Liver (tissue), 9 donors: ENCODE data around the gene RABEP1. TPM values are rescaled to one million over a fixed set of nuclear protein-coding genes. Genes with fewer than 3 reads are reported as not detected.

Experiments used
- DNase-seq: peaks from one replicate; pipeline ENCODE4 v3.0.0-alpha.2; 2017; ENCODE audit warnings: low spot score
- H3K27ac ChIP-seq, 2 donors: one replicate each; pipeline ENCODE4 v1.7.0; 2013; ENCODE audit warnings: inconsistent platforms in 2 of 2, low read length in 2 of 2, control low read depth in 1 of 2, low read depth in 1 of 2, mild to moderate bottlenecking in 1 of 2
- H3K27me3 ChIP-seq, 4 donors: one replicate each; pipeline versions ENCODE4 v1.6.1 to v1.7.0; 2013; ENCODE audit warnings: low read length in 3 of 4, inconsistent platforms in 1 of 4, mild to moderate bottlenecking in 1 of 4, moderate library complexity in 1 of 4; ENCODE audit not compliant: control insufficient read depth in 4 of 4, insufficient read depth in 4 of 4
- H3K36me3 ChIP-seq, 4 donors: one replicate each; pipeline versions ENCODE4 v1.6.1 to v1.7.0; 2013; ENCODE audit warnings: low read length in 3 of 4, mild to moderate bottlenecking in 3 of 4, low read depth in 1 of 4, moderate library complexity in 1 of 4; ENCODE audit not compliant: control insufficient read depth in 4 of 4, insufficient read depth in 3 of 4
- H3K4me1 ChIP-seq, 4 donors: one replicate each; pipeline versions ENCODE4 v1.6.1 to v1.7.0; 2013; ENCODE audit warnings: low read length in 3 of 4, mild to moderate bottlenecking in 3 of 4, moderate library complexity in 1 of 4; ENCODE audit not compliant: control insufficient read depth in 4 of 4, insufficient read depth in 4 of 4
- H3K4me3 ChIP-seq, 3 donors: one replicate each; pipeline versions ENCODE4 v1.6.1 to v1.7.0; 2013; ENCODE audit warnings: low read length in 3 of 3, control low read depth in 1 of 3, low read depth in 1 of 3, mild to moderate bottlenecking in 1 of 3
- H3K9ac ChIP-seq, 2 donors: one replicate each; pipeline ENCODE4 v1.7.0; 2013; ENCODE audit warnings: low read length in 2 of 2, mild to moderate bottlenecking in 2 of 2, moderate library complexity in 2 of 2, control low read depth in 1 of 2, low read depth in 1 of 2
- H3K9me3 ChIP-seq, 4 donors: one replicate each; pipeline versions ENCODE4 v1.6.1 to v1.7.0; 2013; ENCODE audit warnings: low read length in 3 of 4; ENCODE audit not compliant: control insufficient read depth in 4 of 4
- ATF3 ChIP-seq: IDR thresholded peaks from 2 replicates; pipeline ENCODE4 v1.6.1; 2016; ENCODE audit warnings: antibody characterized with exemption
- CTCF ChIP-seq: fragments of 150-350 bp; IDR thresholded peaks from 2 replicates; pipeline ENCODE4 v1.5.1; 2017; ENCODE audit warnings: improper control_type of control experiment, low read depth, low read length; ENCODE audit not compliant: missing input control
- FOXA1 ChIP-seq: IDR thresholded peaks from 2 replicates; pipeline ENCODE4 v1.6.1; 2016; ENCODE audit warnings: antibody characterized with exemption
- GABPA ChIP-seq, 2 donors: IDR thresholded peaks in 1 of 2; conservative IDR thresholded peaks in 1 of 2; 2 replicates each; pipeline ENCODE4 v1.6.1; 2016; ENCODE audit warnings: antibody characterized with exemption in 2 of 2, mild to moderate bottlenecking in 1 of 2, moderate library complexity in 1 of 2
- HNF4A ChIP-seq, 2 donors: conservative IDR thresholded peaks; 2 replicates each; pipeline ENCODE4 v1.6.1; 2016; ENCODE audit warnings: antibody characterized with exemption in 2 of 2, mild to moderate bottlenecking in 2 of 2
- HNF4G ChIP-seq: IDR thresholded peaks from 2 replicates; pipeline ENCODE4 v1.6.1; 2016; ENCODE audit warnings: antibody characterized with exemption
- JUND ChIP-seq, 2 donors: IDR thresholded peaks; 2 replicates each; pipeline ENCODE4 v1.6.1; 2016; ENCODE audit warnings: antibody characterized with exemption in 2 of 2
- MAX ChIP-seq: IDR thresholded peaks from 2 replicates; pipeline ENCODE4 v1.6.1; 2016; ENCODE audit warnings: antibody characterized with exemption
- NR2F2 ChIP-seq: IDR thresholded peaks from 2 replicates; pipeline ENCODE4 v1.6.1; 2016; ENCODE audit warnings: antibody characterized with exemption
- RAD21 ChIP-seq, 2 donors: IDR thresholded peaks; 2 replicates each; pipeline ENCODE4 v1.6.1; 2016; ENCODE audit warnings: antibody characterized with exemption in 2 of 2, mild to moderate bottlenecking in 2 of 2
- REST ChIP-seq: IDR thresholded peaks from 2 replicates; pipeline ENCODE4 v1.6.1; 2016; ENCODE audit warnings: antibody characterized with exemption, mild to moderate bottlenecking
- SP1 ChIP-seq: IDR thresholded peaks from 2 replicates; pipeline ENCODE4 v1.6.1; 2018; ENCODE audit warnings: antibody characterized with exemption, mild to moderate bottlenecking
- TAF1 ChIP-seq: conservative IDR thresholded peaks from 2 replicates; pipeline ENCODE4 v1.6.1; 2016; ENCODE audit warnings: antibody characterized with exemption, mild to moderate bottlenecking
- YY1 ChIP-seq: IDR thresholded peaks from 2 replicates; pipeline ENCODE4 v1.6.1; 2016; ENCODE audit warnings: antibody characterized with exemption, mild to moderate bottlenecking
- ZBTB33 ChIP-seq: IDR thresholded peaks from 2 replicates; pipeline ENCODE4 v1.6.1; 2016; ENCODE audit warnings: antibody characterized with exemption
- WGBS: extraction: QIAGEN DNeasy Blood & Tissue Kit; methylation state at CpG from one replicate; pipeline ENCODE4 v1.1.7; 2013; 5-methylcytosine and 5-hydroxymethylcytosine counted together
- polyA plus RNA-seq, 2 donors: library from polyadenylated mRNA; stranded (reverse) in 1 of 2; unstranded in 1 of 2; fragments of 200-250 nt in 1 of 2; fragments of >200 nt in 1 of 2; fragmentation: Nextera tagmentation in 1 of 2; extraction: Ambion mirVana in 1 of 2; gene quantifications; one replicate each; pipeline versions ENCODE4 v1.2.1 to v1.2.3, GENCODE V29; 2013 to 2015
- total RNA-seq, 2 donors: library from RNA; depleted of rRNA; stranded (reverse); fragments of >200 nt; gene quantifications; one replicate each; pipeline ENCODE4 v1.2.3, GENCODE V29; 2014
- donor health status: healthy.
- donor health status: healthy.
- donor health status: healthy.
- donor health status: healthy.
- donor health status: healthy.

The RABEP1 gene
- total and polyA plus RNA-seq, 4 donors, result 13.3 to 26.6 (median 20.6) TPM

- no peaks in the 10 kb centered on the region for H3K9me3 ChIP-seq
- TF ChIP-seq RAD21 (IDR thresholded peaks at IDR 0.05) (peak in 1 of 2 donors; percentile 23), MAX (no peak)
- H3K4me3 ChIP-seq, result no peak overlapping the region
- WGBS, result 60% methylated on average over 7 of the region's 7 CpGs
- H3K36me3 ChIP-seq, result peaks cover 6 to 46% (median 25%) of the 10 kb centered on the region in 4 donors
- no peak overlapping the region for H3K27ac ChIP-seq
- no peak for DNase-seq
- no peaks in the 10 kb centered on the region for H3K27me3 ChIP-seq
- no peak overlapping the region for H3K9ac ChIP-seq
- peaks cover 0 to 5% (median 2%) of the 10 kb centered on the region in 4 donors for H3K4me1 ChIP-seq
These were observed 80.2 kb downstream of the RABEP1 start for GRCh38 chr17:5362162-5362811.

- 98% methylated on average over 6 of the region's 6 CpGs for WGBS
- no peaks in the 10 kb centered on the region for H3K9me3 ChIP-seq
- H3K27ac ChIP-seq, result no peak overlapping the region
- DNase-seq, result no peak
- TF ChIP-seq MAX (no peak), ZBTB33 (no peak), REST (no peak), HNF4A (conservative IDR thresholded peaks at IDR 0.05) (no peak), ATF3 (no peak), YY1 (no peak), TAF1 (no peak), GABPA (IDR thresholded peaks at IDR 0.05 in 1 of 2, conservative IDR thresholded peaks at IDR 0.05 in 1 of 2) (no peak), JUND (IDR thresholded peaks at IDR 0.05) (no peak), HNF4G (no peak), SP1 (no peak), CTCF (no peak), FOXA1 (no peak), NR2F2 (no peak)
- H3K9ac ChIP-seq, result no peak overlapping the region
- peaks cover 3 to 41% (median 27%) of the 10 kb centered on the region in 4 donors for H3K36me3 ChIP-seq
- no peaks in the 10 kb centered on the region for H3K27me3 ChIP-seq
- H3K4me1 ChIP-seq, result peaks cover 0 to 5% (median 2%) of the 10 kb centered on the region in 4 donors
- no peak overlapping the region for H3K4me3 ChIP-seq
These were observed 82.1 kb downstream of the RABEP1 start for GRCh38 chr17:5364156-5364555.
